HG03025 (cell line): ENCODE results near the gene TMEM81.

Experiments used
- ATAC-seq: cut with Tn5 transposase; IDR thresholded peaks from one replicate; pipeline ENCODE4 v1.9.1; 2021; ENCODE audit warnings: mild to moderate bottlenecking, moderate library complexity; ENCODE audit not compliant: unreplicated experiment, low FRiP score

Gene TMEM81

GRCh38 chr1:205061665-205062069 is 22.6 kb downstream of the TMEM81 start:
- no peak for ATAC-seq

- ATAC-seq = no peak
These were observed 23.0 kb downstream of the TMEM81 start for GRCh38 chr1:205061227-205061626.

GRCh38 chr1:205060746-205061145 is 23.5 kb downstream of the TMEM81 start:
- no peak for ATAC-seq

GRCh38 chr1:205059660-205060059 is 24.6 kb downstream of the TMEM81 start:
- no peak for ATAC-seq

GRCh38 chr1:205058853-205059252 is 25.4 kb downstream of the TMEM81 start:
- ATAC-seq = no peak

- no peak for ATAC-seq
These were observed 26.3 kb downstream of the TMEM81 start for GRCh38 chr1:205057808-205058575.

- no peak for ATAC-seq
These were observed 27.2 kb downstream of the TMEM81 start for GRCh38 chr1:205056956-205057568.

GRCh38 chr1:205056188-205056611 is 28.1 kb downstream of the TMEM81 start:
- ATAC-seq = no peak

GRCh38 chr1:205054013-205054412 is 30.2 kb downstream of the TMEM81 start:
- no peak for ATAC-seq

GRCh38 chr1:205053296-205053695 is 31.0 kb downstream of the TMEM81 start:
- ATAC-seq = no peak

- ATAC-seq = no peak
These were observed 31.6 kb downstream of the TMEM81 start for GRCh38 chr1:205052690-205053089.

GRCh38 chr1:205049479-205049878 is 34.8 kb downstream of the TMEM81 start:
- no peak for ATAC-seq

GRCh38 chr1:205048382-205048781 is 35.9 kb downstream of the TMEM81 start:
- ATAC-seq = no peak

GRCh38 chr1:205047764-205048231 is 36.5 kb downstream of the TMEM81 start:
- no peak for ATAC-seq

- no peak for ATAC-seq
These were observed 37.4 kb downstream of the TMEM81 start for GRCh38 chr1:205046870-205047269.

- no peak for ATAC-seq
These were observed 39.1 kb downstream of the TMEM81 start for GRCh38 chr1:205045146-205045545.

GRCh38 chr1:205044741-205045140 is 39.5 kb downstream of the TMEM81 start:
- ATAC-seq = no peak

GRCh38 chr1:205043866-205044265 is 40.4 kb downstream of the TMEM81 start:
- no peak for ATAC-seq

- ATAC-seq = no peak
These were observed 41.1 kb downstream of the TMEM81 start, which contains the start of gene CNTN2 for GRCh38 chr1:205042911-205043806. CNTN2 (plus strand) TSS chr1:205043212; CDS start chr1:205053186, 9,974 bp downstream.

- no peak for ATAC-seq
These were observed 42.0 kb downstream of the TMEM81 start for GRCh38 chr1:205041998-205042910.
